ENCODE measurements around the gene HSD11B2.
A peak's percentile ranks its signal among the peaks of the same experiment; 100 is the strongest.

HSD11B2 gene

DNA sequence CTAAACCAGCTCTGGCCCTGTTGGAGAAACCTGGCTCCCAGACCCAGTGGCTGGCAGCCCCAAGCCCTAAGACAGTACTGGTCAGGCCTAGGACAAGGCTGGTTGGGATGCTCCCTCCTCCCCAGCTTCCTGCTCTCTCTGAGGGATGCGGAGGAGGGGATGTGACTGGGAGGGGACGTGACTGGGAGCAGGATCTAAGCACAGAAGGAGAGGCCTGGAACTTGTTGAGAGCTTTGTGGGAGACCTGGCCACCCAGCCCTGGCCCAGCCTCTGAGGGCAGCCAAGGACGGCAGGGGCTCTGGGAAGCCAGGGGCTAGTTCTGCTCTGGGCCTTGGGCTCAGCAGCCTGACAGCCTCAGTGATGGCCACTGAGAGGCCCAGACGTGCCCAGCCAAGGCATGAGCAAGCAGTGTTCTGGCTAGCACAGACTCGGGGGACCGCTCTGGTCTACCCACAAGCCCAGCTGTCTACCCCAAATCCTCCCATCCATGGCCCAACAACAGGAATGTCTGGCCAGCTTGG, 27.3 kb downstream of the HSD11B2 start:
- TF ChIP-seq ZFX (IDR thresholded peaks at IDR 0.05), result no peak
- no peak for TF ChIP-seq CTCF (conservative IDR thresholded peaks at IDR 0.05)
- peak overlapping the region; percentile 91 for H3K27ac ChIP-seq

- TF ChIP-seq CTCF (conservative IDR thresholded peaks at IDR 0.05) (no peak), ZFX (IDR thresholded peaks at IDR 0.05) (no peak)
- H3K27ac ChIP-seq, result peak overlapping the region; percentile 91
These were observed 28.3 kb downstream of the HSD11B2 start for GRCh38 chr16:67459066-67459860.

DNA sequence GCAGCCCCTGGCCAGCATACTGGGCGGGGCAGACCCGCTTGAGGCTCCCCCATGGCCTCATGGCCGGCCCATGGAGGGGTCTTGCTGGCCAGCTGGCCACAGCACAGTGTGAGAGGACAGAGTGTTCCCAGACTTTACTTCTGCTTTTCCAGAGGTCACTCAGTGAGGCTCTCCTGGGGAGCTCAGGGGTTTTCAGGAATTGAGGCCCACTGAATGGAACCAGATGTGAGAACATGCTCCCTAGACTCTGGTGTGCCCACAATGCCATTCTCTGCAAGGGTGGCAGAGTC, 28.9 kb downstream of the HSD11B2 start:
- H3K27ac ChIP-seq, result peak overlapping the region; percentile 91
- no peak for TF ChIP-seq ZFX (IDR thresholded peaks at IDR 0.05)
- TF ChIP-seq CTCF (conservative IDR thresholded peaks at IDR 0.05), result no peak

DNA sequence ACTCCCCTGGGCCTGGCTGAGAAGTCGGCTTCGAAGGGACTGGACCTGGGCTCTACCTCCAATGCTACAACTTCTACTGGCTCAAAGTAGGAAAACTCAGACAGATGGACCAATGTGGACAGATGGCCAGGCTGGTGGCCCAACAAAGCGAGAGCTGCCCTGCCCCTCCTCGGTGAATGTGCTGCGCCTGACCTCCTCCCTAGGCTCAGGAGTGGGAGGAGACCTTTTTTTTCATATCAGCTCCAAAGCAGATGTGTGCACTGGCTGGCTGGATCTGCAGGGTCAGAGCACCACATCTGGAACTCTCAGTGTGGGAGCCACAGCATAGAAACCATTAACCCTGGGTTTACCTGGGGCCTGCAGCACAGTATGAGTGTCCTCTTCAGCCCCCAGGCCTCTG, 29.2 kb downstream of the HSD11B2 start:
- TF ChIP-seq ZFX (IDR thresholded peaks at IDR 0.05) (no peak), CTCF (conservative IDR thresholded peaks at IDR 0.05) (no peak)
- H3K27ac ChIP-seq, result peak overlapping the region; percentile 91

DNA sequence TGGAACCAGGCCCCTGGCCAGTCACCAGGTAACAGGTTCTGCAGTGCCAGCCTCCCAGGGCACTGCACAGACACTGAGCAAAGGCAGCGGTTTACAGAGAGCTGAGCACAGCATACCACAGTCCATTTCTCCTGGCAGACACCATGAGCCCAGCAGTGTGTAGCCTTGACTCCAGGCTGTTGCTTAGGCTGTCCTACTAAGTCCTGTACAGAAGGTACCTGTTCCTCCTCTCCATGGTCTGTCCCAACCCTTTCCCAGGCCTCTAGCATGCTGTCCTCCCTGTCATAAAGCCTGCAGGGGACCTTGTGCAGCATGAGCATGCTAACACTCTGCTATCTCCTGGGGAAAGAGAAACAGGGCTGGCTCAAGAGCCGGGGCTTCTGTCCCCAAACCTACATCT, 30.0 kb downstream of the HSD11B2 start:
- peak overlapping the region; percentile 91 for H3K27ac ChIP-seq
- no peak for TF ChIP-seq ZFX (IDR thresholded peaks at IDR 0.05)
- TF ChIP-seq CTCF (conservative IDR thresholded peaks at IDR 0.05), result no peak

DNA sequence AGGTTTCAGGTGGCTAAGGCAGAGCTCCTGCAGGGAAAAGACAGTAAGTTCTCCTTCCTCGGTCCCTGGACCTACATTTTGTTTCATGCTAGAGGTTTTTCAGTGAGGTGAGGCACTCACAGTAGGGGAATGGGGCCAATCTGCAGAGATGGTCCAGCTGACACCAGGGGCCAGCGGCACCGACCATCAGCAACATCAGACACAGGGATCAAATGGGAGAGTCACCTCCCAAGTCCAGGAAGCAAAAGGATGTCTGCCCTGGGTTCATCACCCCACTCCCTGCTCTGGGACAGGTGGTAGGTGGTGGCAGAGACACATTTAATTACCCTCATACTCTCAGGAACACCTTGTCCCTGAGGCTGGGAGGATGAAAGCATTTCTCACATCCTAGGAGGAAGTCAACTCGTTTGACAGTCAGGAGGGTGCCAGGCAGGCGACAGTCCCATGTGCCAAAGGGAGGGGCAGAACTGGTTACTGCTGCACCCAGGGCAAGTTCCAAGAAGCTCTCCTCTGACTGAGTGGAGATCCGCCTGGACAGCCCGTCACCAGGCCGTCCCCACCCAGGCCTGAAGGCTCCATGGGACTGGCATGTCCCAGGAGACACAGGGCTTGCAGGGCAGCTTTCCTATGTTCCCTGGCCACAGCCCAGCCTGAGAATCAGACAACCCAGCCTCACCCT, 30.8 kb downstream of the HSD11B2 start:
- peak overlapping the region; percentile 91 for H3K27ac ChIP-seq
- TF ChIP-seq ZFX (IDR thresholded peaks at IDR 0.05) (no peak), CTCF (conservative IDR thresholded peaks at IDR 0.05) (no peak)

DNA sequence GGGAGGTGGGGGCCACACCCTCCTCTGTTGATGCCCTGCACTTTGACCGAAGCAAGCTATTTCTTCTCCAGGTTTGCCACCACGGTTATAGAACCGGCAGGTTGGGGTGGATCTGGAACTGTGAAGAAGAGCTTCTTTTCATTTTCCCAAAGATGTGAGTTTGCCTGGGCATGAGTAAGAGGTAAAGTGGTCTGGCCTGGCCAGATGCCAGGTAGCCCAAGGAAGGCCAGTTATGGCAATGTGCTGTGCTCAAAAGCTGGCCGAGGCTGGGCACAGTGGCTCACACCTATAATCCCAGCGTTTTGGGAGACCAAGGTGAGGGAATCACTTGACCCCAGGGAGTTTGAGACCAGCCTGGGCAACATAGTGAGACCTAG, 31.3 kb downstream of the HSD11B2 start:
- H3K27ac ChIP-seq, result peak overlapping the region; percentile 91
- no peak for TF ChIP-seq ZFX (IDR thresholded peaks at IDR 0.05)
- TF ChIP-seq CTCF (conservative IDR thresholded peaks at IDR 0.05), result no peak
